ENCODE results near the gene RHOA.
"Not testable (repeated sequence)": the region's sequence is repeated elsewhere in the genome, so short reads cannot be mapped to it uniquely, and the experiment has no call there.

RHOA gene

GRCh38 chr3:49362561-49362960 lies 49.2 kb downstream of the RHOA start:
- no peak for DNase-seq (ENCODE audit: low spot score)

- no peak for DNase-seq (ENCODE audit: low spot score)
These were observed 52.2 kb downstream of the RHOA start for GRCh38 chr3:49359623-49360022.

GRCh38 chr3:49358884-49359225 lies 52.9 kb downstream of the RHOA start:
- DNase-seq (ENCODE audit: low spot score): no peak

- DNase-seq (ENCODE audit: low spot score): peak; percentile 76
These were observed 53.4 kb downstream of the RHOA start, which contains the start of gene GPX1 for GRCh38 chr3:49358217-49358883. TSS of gene GPX1 (minus strand) at chr3:49358353. CDS start at chr3:49358278, 75 bp downstream.

GRCh38 chr3:49357443-49358216 lies 54.1 kb downstream of the RHOA start:
- DNase-seq (ENCODE audit: low spot score): peak; percentile 24

- not testable (repeated sequence) for DNase-seq (ENCODE audit: low spot score)
These were observed 54.7 kb downstream of the RHOA start for GRCh38 chr3:49357095-49357442.

GRCh38 chr3:49352890-49353421 lies 58.8 kb downstream of the RHOA start:
- no peak for DNase-seq (ENCODE audit: low spot score)

- DNase-seq (ENCODE audit: low spot score): no peak
These were observed 59.5 kb downstream of the RHOA start for GRCh38 chr3:49352281-49352680.

- peak; percentile 12 for DNase-seq (ENCODE audit: low spot score)
These were observed 60.2 kb downstream of the RHOA start for GRCh38 chr3:49351521-49352011.

- DNase-seq (ENCODE audit: low spot score): no peak
These were observed 62.2 kb downstream of the RHOA start for GRCh38 chr3:49349348-49350114.

- not testable (repeated sequence) for DNase-seq (ENCODE audit: low spot score)
These were observed 63.4 kb downstream of the RHOA start for GRCh38 chr3:49348361-49348760.

- DNase-seq (ENCODE audit: low spot score): no peak
These were observed 65.0 kb downstream of the RHOA start for GRCh38 chr3:49346797-49347251.

GRCh38 chr3:49343163-49343562 lies 68.6 kb downstream of the RHOA start:
- DNase-seq (ENCODE audit: low spot score): no peak

GRCh38 chr3:49341996-49342395 lies 69.8 kb downstream of the RHOA start:
- DNase-seq (ENCODE audit: low spot score): no peak

- DNase-seq (ENCODE audit: low spot score): peak; percentile 92
These were observed 71.6 kb downstream of the RHOA start, which contains the start of gene USP4 for GRCh38 chr3:49339941-49340800. TSS of gene USP4 (minus strand) at chr3:49340053. CDS start at chr3:49340024, 29 bp downstream.

- no peak for DNase-seq (ENCODE audit: low spot score)
These were observed 72.2 kb downstream of the RHOA start for GRCh38 chr3:49339581-49339940.

GRCh38 chr3:49333916-49334633 lies 77.7 kb downstream of the RHOA start:
- DNase-seq (ENCODE audit: low spot score): no peak

GRCh38 chr3:49333091-49333490 lies 78.7 kb downstream of the RHOA start:
- peak; percentile 26 for DNase-seq (ENCODE audit: low spot score)

GRCh38 chr3:49329186-49329585 lies 82.6 kb downstream of the RHOA start:
- no peak for DNase-seq (ENCODE audit: low spot score)

GRCh38 chr3:49328350-49328749 lies 83.4 kb downstream of the RHOA start:
- not testable (repeated sequence) for DNase-seq (ENCODE audit: low spot score)

- DNase-seq (ENCODE audit: low spot score): no peak
These were observed 84.3 kb downstream of the RHOA start for GRCh38 chr3:49327485-49327884.

All from CD4-positive, alpha-beta T cell treated with Interleukin-2 at 100 ng/mL for 4 hours (primary cell).